HG03045 (cell line): ENCODE measurements around the gene ARHGAP10.
"Not testable (repeated sequence)": the region's sequence is repeated elsewhere in the genome, so short reads cannot be mapped to it uniquely, and the experiment has no call there.

Source experiments
- ATAC-seq: cut with Tn5 transposase; IDR thresholded peaks from one replicate; pipeline ENCODE4 v1.9.1; 2021; ENCODE audit warnings: mild to moderate bottlenecking, moderate library complexity; ENCODE audit not compliant: unreplicated experiment

ARHGAP10 gene

DNA sequence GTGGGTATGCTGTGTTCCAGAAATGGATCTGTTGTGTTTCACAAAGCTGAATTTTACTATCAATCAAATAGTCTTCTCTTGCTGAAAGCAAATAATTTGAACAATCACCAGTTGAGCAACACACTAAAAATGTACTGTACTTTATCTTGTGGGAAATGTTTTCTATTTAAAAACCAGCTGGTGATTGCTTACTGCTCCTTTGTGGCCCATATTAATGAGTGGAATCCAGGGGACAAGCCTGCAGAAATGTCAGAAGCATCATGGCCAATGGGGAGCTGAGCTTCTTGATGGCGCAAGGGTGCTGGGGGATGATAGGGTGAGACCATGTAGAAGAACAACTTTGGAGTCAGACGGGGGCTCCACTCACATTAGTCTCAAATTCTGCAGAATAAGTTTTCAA lies 346.2 kb downstream of the ARHGAP10 start:
- ATAC-seq = no peak

DNA sequence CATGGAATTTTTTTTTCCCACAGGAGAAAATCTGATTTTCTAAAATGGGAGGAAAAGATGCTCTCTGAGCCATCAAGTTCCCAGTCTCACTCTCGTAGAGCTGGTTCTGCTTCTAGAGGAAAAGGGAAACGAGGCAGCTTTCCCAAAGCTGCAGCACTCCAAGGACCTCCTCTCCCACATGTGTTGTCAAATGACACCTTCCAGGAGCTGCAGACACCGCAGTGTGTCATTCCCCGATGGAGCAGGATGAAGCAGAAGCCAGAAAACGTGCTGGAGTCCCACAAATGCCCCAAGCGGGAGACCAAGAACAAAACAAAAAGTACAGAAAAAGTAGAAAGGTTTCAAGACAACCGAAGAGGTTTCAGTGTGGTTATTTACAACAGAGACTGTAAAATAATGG lies 348.1 kb downstream of the ARHGAP10 start:
- ATAC-seq = no peak

DNA sequence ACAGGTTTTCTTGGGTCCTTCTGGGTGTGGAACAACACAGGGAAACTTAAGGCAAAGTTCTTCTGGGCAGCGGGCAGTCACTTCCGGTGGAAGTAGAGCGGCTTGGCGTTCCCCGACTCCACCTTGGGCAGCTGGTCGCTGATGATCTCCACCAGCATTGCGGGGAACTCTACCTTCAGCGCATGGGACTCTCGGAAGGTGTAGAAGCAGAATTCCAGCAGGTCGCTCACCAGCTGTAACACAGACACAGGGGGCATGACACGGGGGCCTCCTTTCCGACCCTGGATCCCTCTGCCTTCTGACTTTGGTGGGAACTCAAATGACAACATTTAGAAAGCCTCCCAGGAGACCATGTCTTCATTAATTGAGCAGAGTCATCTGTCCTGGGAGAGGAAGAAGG lies 349.4 kb downstream of the ARHGAP10 start:
- no peak for ATAC-seq

DNA sequence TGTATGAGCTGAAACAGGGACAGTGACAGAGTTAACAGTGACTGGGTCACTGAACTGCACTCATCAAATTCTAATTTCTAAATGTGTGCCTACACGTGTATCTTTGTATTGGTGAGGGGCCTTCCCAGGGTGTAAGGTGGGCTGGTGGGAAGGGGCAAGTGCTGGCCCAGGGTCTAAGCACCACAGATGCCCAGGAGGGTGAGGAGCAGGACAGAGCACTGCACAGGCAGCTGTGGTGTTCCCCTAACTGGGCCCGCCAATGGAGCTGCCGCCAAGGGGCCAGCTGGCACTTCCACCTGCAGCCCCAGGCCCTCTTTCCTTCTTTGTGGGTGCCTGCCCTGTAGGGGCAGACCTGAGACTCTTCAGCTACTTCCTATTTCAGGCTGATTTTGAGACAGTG lies 349.9 kb downstream of the ARHGAP10 start:
- no peak for ATAC-seq

DNA sequence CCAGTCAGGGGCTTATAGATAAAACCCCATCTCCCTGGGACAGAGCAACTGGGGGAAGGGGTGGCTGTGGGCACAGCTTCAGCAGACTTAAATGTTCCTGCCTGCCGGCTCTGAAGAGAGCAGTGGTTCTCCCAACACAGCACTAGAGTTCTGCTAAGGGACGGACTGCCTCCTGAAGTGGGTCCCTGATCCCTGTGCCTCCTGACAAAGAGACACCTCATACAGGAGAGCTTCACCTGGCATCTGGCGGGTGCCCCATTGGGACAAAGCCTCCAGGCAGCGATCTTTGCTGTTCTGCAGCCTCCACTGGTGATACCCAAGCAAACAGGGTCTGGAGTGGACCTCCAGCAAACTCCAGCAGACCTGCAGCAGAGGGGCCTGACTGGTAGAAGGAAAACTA lies 351.2 kb downstream of the ARHGAP10 start:
- ATAC-seq = not testable (repeated sequence)

DNA sequence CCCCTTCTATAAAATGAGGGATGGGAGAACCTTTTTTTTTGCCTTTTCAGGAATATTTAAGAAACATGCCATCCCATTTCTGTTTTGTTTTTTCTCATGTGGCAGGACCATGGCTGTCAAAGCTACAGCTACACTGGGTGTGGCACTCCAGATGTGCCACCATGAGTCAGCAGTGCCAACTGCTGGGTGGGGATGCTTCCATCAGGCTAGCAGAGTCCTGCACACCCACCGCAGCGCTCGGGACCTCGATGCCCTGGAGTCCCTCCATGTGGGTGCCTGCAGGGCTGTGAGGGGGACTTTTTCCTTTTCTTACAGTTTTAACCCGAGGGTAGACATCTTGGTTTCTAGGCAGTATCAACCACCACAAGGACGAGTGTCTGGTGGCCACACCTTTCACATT lies 357.7 kb downstream of the ARHGAP10 start:
- no peak for ATAC-seq

DNA sequence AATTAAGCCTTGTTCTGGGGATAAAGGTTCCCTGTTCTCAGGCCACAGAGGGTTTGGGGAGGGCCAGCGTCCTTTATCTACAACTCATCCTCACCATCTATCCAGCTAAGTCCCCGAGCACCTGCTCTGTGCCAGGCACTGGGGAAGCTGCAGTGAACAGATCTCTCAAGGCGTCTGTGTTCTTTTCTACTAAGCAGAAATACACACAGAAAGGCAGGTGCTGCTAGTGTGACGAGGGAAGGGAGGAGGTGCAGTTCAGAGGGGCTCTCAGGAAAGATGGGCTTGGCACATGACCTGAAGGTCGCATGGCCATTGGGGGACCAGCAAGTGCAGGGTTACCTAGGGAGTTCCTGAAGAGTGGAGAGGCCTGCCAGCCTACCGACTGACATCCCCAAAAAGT lies 358.1 kb downstream of the ARHGAP10 start:
- no peak for ATAC-seq

DNA sequence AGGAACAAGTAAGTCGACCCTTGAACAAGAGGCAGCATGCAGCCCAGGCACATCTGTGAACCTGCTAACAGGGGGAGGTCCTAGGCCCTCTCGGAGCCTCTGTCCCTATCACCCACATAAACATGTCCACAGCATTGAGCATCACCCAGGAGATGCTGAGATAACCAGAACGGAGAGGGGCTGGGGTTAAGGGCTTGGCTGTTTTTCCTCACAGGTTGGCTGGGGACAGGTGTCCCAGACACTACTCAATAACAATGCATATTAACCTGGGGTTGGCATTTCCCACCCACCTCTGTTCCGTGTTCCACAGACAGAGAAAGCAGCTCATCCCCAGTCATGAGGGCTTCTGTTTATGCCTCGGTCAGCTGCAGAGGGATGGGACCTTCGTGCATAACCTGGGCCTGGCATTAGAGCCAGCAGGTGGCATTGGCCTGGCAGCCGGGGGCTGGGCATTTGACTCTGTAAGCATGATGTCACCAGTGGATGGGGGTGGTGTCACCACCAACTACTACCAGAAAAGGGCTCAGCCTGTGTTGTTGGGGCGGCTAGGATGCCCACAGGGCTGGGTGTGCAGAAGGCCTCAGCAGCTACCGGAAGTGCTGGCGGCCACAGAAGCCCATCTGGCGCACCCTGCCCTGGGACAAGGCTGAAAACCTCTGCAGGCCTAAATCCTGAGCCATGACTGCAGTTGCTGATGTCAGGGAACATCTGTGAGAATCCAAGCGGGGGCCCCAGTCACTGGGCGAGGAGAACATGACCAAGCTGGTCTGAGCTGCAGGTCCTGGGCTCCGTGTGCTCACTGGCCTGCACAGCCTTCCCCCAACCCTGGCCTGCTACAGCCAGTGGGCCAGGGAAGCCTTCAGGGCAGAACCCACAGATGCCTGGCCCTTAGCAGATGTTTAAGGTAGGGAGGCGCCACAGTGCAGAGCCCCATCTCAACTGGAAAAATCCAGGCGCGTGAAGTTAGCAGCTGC lies 358.9 kb downstream of the ARHGAP10 start:
- no peak for ATAC-seq

DNA sequence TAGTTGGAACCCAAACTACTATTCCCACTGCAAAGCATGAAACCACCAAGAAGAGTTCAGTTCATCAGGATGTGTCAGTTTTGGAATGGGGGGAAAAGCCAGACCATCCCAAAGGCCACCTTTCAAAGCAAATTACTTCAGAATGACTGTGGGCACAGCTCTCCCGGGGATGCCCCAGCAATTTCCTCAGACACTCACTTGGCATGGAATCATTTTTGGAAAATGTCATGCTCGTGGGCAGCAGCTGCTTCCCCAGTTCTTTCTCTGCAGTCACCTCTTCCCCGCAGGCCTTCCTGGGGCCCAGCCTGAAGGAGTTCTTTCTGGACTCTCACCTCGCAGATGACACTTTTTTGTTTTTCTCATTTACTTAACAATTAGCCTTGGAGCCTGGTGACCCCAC lies 360.0 kb downstream of the ARHGAP10 start:
- ATAC-seq = no peak

DNA sequence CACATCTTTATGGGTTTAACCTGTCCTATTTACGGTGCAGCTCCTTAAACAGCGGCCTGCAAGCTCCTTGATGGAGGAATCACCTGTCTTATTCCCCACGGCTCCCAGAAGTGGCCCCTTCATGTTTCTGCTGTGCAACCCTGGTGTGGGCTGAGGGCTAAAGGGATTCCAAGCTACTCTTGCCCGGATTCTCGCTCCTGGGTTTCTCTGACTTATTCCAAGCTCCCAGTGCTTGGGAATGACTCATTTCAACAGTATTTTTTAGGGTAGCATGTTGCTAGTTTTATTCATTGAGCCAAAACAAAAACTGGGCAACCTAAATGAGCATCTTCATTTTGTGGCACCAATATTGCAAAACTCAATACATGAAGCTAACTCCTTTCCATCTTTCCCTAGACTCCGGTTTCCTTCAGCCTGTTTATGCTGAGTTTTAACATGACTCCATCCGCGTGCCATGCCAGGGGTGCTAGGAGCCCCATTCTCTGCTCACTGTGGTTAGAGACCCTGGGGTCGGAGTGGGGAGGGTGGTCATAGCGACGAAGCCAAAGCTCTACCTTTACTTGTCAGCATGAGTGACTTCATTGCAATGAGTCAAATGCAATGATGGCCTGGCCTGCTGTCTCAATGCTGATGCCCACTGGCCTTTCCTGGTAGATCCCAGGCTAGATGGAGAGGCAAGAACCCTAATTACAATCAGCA lies 360.6 kb downstream of the ARHGAP10 start:
- no peak for ATAC-seq

DNA sequence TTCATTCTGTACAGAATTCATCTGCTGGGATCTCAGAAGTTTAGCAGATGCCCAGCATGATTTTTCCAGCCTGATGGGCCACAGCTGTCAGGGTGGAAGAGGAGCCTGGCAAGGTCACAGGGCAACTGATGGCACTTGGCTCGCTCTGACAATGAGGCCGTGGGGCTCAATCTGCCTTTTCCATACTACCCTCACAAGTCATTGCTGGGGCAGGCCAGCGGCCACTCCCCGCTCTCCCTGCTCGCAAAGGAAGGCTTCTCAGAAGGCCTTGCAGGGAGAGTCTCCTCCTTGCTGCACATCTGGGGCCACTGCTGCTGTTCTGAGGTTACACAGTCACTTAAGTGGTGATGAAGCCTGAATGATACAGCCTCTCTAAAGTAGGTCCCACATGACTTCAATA lies 361.2 kb downstream of the ARHGAP10 start:
- ATAC-seq = no peak

DNA sequence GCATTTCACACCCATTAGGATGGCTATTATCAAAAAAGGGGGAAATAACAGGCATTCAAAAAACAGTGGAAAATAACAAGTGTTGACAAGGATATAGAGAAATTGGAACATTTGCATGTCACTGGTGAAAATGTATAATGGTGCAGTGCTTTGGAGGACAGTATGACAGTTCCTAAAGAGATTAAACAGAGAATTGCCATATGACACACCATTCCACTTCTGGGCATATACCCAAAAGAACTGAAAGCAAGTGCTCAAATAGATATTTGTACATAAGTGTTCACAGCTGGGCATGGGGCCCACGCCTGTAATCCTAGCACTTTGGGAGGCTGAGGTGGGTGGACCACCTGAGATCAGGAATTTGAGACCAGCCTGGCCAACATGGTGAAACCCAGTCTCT lies 362.3 kb downstream of the ARHGAP10 start:
- ATAC-seq = no peak

DNA sequence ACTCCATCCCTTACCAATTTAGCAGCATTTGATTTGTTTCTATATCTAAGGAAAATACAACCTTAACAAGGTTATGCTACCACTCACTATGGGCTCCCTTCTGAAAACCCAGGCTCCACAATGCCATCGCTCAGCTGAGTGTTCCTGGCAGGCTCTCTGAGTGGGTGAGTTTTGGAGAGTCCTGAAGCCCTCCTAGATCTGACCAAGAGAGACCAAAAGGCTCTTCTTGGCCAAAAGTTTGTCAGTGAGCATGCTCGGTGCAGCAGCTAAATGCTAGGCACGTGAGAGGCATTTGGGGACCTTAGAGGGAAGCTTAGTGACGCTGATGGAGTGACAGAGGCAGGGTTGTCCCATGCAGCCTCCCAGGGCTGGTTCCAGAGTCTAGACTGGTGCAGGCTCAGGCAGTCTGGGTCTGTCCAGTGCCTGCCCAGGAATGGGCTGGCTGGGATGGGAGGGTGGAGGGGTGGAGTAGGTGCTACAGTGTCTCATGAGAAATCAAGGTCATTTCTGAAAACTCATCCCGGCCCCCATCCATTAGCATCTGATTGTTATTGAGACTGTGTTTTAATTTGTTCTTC lies 363.5 kb downstream of the ARHGAP10 start:
- ATAC-seq = no peak

DNA sequence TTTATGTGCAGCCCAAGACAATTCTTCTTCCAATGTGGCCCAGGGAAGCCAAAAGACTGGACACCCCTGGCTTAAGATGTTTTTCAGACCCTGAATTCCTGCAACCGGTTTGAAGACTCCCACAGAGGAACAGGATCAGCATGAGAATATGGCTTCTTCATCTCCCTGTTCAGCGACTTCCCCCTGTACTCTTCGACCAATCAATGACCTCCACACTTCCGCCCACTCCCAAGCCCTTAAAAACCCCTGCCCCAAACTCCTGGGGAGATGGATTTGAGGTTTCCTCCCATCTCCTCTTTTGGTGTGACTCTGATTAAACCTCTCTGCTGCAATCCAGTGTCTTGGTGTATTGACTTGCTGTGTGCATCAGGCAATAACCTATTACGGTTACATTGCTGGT lies 365.9 kb downstream of the ARHGAP10 start:
- ATAC-seq = no peak

DNA sequence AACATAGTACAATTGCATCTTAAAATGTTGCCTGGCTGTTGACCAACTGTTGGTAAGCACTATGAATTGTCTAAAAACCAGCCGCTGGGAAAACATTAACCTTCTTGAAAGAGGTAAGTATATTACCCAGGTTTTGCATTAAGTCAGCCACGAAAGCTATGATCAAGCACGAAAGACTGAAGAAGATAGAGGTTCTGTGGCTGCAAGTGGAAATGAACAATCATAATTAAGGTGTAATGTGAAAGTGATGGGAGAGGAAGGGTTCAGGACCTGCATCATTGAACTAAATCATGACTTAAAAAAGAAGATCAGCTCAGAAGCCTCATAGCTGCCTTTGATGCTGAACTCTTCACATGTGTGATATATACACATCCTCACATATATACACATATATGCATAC lies 369.3 kb downstream of the ARHGAP10 start:
- ATAC-seq = no peak

DNA sequence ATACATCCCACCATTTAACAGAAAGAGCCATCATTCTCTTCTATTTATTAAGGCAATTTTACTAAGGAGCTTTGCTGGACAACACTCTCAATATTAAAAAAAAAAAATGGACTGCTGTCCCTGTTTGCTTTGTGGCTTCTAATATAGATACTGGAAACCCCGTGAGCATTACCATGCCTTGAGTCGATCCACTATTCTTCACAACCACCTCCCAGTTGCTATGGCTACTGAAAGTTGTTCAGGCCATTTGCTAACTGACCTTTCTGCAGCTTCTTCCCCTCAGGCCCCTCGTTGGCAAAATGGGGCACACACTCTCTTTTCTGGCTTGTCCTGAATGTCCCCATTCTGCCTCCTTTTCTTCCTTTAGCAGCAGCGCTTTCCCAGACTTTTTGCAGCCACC lies 369.9 kb downstream of the ARHGAP10 start:
- ATAC-seq = no peak

DNA sequence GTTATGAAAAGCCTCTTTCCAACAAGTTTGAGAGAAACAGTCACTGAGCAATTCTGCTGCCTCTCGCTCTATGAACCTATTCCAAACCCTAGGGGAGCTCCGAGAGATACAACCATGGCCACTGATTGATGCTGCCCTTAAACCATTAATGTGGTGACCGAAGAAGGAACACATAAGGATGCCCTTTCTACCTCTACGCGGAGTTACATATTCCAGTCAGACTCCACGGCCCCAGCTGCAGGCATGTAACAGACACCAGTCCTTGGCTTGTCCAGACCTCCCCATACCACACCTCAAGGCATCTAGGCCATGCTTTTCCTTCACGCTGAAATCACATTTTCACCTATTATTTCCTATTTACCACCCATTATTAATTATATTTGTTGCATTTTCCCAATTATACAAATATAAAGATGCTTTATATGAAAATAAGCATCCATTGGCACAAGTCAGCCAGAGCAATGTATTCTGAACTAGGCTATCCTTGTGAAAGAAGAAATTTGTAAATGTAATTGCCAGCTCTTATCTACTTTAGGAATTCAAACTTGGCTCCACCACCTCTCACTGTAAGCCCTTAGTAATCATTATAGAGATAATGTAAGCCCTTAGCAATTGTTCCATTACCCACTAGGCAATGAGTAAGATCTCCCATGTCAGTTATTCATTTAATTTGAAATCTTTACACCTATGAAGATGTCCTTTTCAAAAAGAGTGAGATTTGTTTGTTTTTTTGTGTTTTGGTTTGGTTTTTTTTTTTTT lies 371.9 kb downstream of the ARHGAP10 start:
- ATAC-seq = no peak

DNA sequence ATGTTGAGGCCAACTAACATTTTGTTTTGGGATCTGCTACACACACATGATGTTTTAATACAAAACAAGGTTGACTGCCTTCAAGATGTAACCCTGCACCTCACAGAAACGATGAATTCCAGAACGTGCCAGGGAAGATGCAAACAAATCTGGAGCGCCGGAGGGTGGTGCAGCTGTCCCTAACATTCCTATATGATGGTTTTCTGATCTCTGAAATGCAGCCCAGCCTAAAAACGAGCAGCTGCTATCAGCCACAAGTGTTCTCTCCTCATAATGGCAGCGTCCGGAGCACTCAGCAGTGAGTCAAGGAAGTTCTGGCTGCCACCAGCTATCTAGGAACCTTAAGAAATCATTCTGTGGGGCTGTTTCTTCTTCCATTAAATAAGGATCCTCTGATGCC lies 376.9 kb downstream of the ARHGAP10 start:
- ATAC-seq = no peak

DNA sequence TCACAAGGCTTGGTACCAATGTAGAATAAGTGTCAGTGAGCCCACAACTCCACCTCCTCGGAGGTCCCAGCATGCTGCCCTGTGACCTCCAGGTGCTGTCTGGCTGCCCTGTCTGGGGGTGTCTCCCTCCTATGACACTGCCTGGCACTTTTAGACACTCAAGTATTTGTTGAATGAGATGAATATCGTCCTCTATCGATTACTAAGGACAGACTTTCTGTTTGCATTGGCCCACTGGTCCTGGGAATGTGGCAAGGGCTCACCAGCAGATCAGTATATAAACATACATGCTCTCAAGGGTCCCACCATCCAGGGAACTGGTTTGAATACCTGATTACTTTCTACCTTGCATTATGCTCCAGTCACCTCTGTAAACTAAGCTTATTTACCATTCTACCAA lies 377.3 kb downstream of the ARHGAP10 start:
- ATAC-seq = no peak

DNA sequence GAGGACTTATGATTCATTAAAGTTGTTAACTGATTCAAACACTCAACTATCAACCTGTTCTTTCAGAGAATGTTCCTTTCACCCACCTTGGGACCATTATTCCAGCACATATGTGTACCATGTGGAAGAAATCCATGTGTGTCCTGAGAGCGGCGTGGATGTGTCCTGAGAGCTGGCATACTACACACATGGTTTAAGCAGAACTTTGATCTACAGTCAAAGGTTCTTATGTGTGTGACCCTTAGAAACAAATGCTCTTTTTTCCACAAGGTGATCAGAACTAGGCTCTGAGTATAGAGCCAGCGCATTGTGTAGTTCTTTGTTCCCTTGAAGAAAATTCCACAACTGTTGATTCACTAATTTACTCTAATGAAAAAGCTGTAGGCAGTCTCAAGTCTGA lies 378.3 kb downstream of the ARHGAP10 start:
- no peak for ATAC-seq
